ENCODE measurements around the gene OGFOD3.

The OGFOD3 gene

GRCh38 chr17:82435103-82435502 lies 16.7 kb upstream of the OGFOD3 start:
- no peak for DNase-seq (ENCODE audit: low read depth)
- no peak overlapping the region for H3K4me3 ChIP-seq (ENCODE audit: low read depth, low read length)
- TF ChIP-seq MYC (IDR thresholded peaks at IDR 0.05; ENCODE audit: low read depth, low read length) (no peak), POLR2A (IDR thresholded peaks at IDR 0.05; ENCODE audit: extremely low read depth, insufficient read length) (no peak), MAX (IDR thresholded peaks at IDR 0.05; ENCODE audit: low read depth, low read length) (no peak), CTCF (IDR thresholded peaks at IDR 0.05; ENCODE audit: low read depth, low read length) (no peak)

GRCh38 chr17:82434216-82434565 lies 15.8 kb upstream of the OGFOD3 start:
- H3K4me3 ChIP-seq (ENCODE audit: low read depth, low read length): no peak overlapping the region
- DNase-seq (ENCODE audit: low read depth): no peak
- no peak for TF ChIP-seq MAX (IDR thresholded peaks at IDR 0.05; ENCODE audit: low read depth, low read length)

- no peak for DNase-seq (ENCODE audit: low read depth)
- H3K4me3 ChIP-seq (ENCODE audit: low read depth, low read length): no peak overlapping the region
- TF ChIP-seq POLR2A (IDR thresholded peaks at IDR 0.05; ENCODE audit: extremely low read depth, insufficient read length): no peak
- no peak for TF ChIP-seq CTCF (IDR thresholded peaks at IDR 0.05; ENCODE audit: low read depth, low read length)
- TF ChIP-seq MAX (IDR thresholded peaks at IDR 0.05; ENCODE audit: low read depth, low read length): no peak
- no peak for TF ChIP-seq MYC (IDR thresholded peaks at IDR 0.05; ENCODE audit: low read depth, low read length)
Measured at GRCh38 chr17:82433560-82434215, 15.3 kb upstream of the OGFOD3 start.

- no peak for DNase-seq (ENCODE audit: low read depth)
- H3K4me3 ChIP-seq (ENCODE audit: low read depth, low read length): no peak overlapping the region
- no peak for TF ChIP-seq CTCF (IDR thresholded peaks at IDR 0.05; ENCODE audit: low read depth, low read length)
- no peak for TF ChIP-seq POLR2A (IDR thresholded peaks at IDR 0.05; ENCODE audit: extremely low read depth, insufficient read length)
- no peak for TF ChIP-seq MYC (IDR thresholded peaks at IDR 0.05; ENCODE audit: low read depth, low read length)
- no peak for TF ChIP-seq MAX (IDR thresholded peaks at IDR 0.05; ENCODE audit: low read depth, low read length)
Measured at GRCh38 chr17:82432017-82432416, 13.6 kb upstream of the OGFOD3 start.

GRCh38 chr17:82429824-82430223 lies 11.4 kb upstream of the OGFOD3 start:
- no peak overlapping the region for H3K4me3 ChIP-seq (ENCODE audit: low read depth, low read length)
- no peak for TF ChIP-seq MYC (IDR thresholded peaks at IDR 0.05; ENCODE audit: low read depth, low read length)
- no peak for TF ChIP-seq MAX (IDR thresholded peaks at IDR 0.05; ENCODE audit: low read depth, low read length)
- no peak for TF ChIP-seq CTCF (IDR thresholded peaks at IDR 0.05; ENCODE audit: low read depth, low read length)
- TF ChIP-seq POLR2A (IDR thresholded peaks at IDR 0.05; ENCODE audit: extremely low read depth, insufficient read length): no peak

GRCh38 chr17:82428546-82428945 lies 10.2 kb upstream of the OGFOD3 start:
- TF ChIP-seq MAX (IDR thresholded peaks at IDR 0.05; ENCODE audit: low read depth, low read length) (no peak), POLR2A (IDR thresholded peaks at IDR 0.05; ENCODE audit: extremely low read depth, insufficient read length) (no peak), CTCF (IDR thresholded peaks at IDR 0.05; ENCODE audit: low read depth, low read length) (no peak)
- no peak overlapping the region for H3K4me3 ChIP-seq (ENCODE audit: low read depth, low read length)
- no peak for DNase-seq (ENCODE audit: low read depth)

More at GRCh38 chr17:82429824-82430223, 11.4 kb upstream of the OGFOD3 start:
- no peak for DNase-seq (ENCODE audit: low read depth)
